K562 (cell line): ENCODE results near the gene AMER3. TPM values are rescaled to one million over a fixed set of nuclear protein-coding genes. Genes with fewer than 3 reads are reported as not detected.

Experiments
- CCNT2 ChIP-seq: IDR thresholded peaks from 2 replicates; pipeline ENCODE4 v1.6.1; 2011; ENCODE audit warnings: borderline replicate concordance, low read depth, mild to moderate bottlenecking, moderate library complexity, mixed read lengths, low read length; ENCODE audit not compliant: insufficient read length; ENCODE audit errors: extremely low read depth
- GABPB1 ChIP-seq: sonication (generic); formaldehyde crosslinking; IDR thresholded peaks from 2 replicates; pipeline ENCODE4 v1.8.0; 2022; ENCODE audit warnings: mild to moderate bottlenecking, missing genetic modification reagents
- KAT7 ChIP-seq: sonication (generic); formaldehyde crosslinking; IDR thresholded peaks from 2 replicates; pipeline ENCODE4 v1.8.0; 2022; ENCODE audit warnings: missing genetic modification reagents, mild to moderate bottlenecking, borderline replicate concordance
- L3MBTL2 ChIP-seq: fragments of 450-650 bp; IDR thresholded peaks from 2 replicates; pipeline ENCODE4 v1.6.1; 2016; ENCODE audit warnings: mild to moderate bottlenecking, moderate library complexity
- RAD21 ChIP-seq, 2 experiments: fragments of 250-450 bp in 1 of 2; fragments of 450-650 bp in 1 of 2; sonication (Bioruptor Pico) in 1 of 2; formaldehyde crosslinking in 1 of 2; IDR thresholded peaks in 1 of 2; conservative IDR thresholded peaks in 1 of 2; 2 replicates each; pipeline versions ENCODE4 v1.4.0 to v1.8.0; 2020 to 2022; ENCODE audit warnings: mild to moderate bottlenecking in 2 of 2, moderate library complexity in 1 of 2
- RB1 ChIP-seq: fragments of 450-650 bp; IDR thresholded peaks from 2 replicates; pipeline ENCODE4 v1.6.1; 2017; ENCODE audit warnings: low read depth, mild to moderate bottlenecking
- RBM34 ChIP-seq: fragments of 200-400 bp; formaldehyde crosslinking; IDR thresholded peaks from 2 replicates; pipeline ENCODE4 v1.6.1; 2018; ENCODE audit warnings: low read length, borderline replicate concordance; ENCODE audit not compliant: insufficient read depth
- SIN3A ChIP-seq, 2 experiments: fragments of 150-350 bp in 1 of 2; IDR thresholded peaks; 2 replicates each; pipeline ENCODE4 v1.6.1; 2011 to 2016; ENCODE audit warnings: borderline replicate concordance in 2 of 2, low read depth in 2 of 2, low read length in 2 of 2, mild to moderate bottlenecking in 2 of 2, moderate library complexity in 2 of 2; ENCODE audit not compliant: control insufficient read depth in 1 of 2
- SMARCC2 ChIP-seq: fragments of 450-650 bp; IDR thresholded peaks from 2 replicates; pipeline ENCODE4 v1.6.1; 2017; ENCODE audit warnings: antibody characterized with exemption, moderate library complexity, mild to moderate bottlenecking, low read depth
- VEZF1 ChIP-seq: fragments of 200-800 bp; sonication (Bioruptor generic); IDR thresholded peaks from 2 replicates; pipeline ENCODE4 v1.6.1; 2017; ENCODE audit warnings: missing genetic modification characterization, missing compliant biosample characterization
- ZBTB7A ChIP-seq: IDR thresholded peaks from 2 replicates; pipeline ENCODE4 v1.6.1; 2011; ENCODE audit warnings: low read depth, mild to moderate bottlenecking, low read length, moderate library complexity, borderline replicate concordance; ENCODE audit not compliant: control insufficient read depth
- polyA plus RNA-seq, 8 experiments: library from polyadenylated mRNA; depleted of rRNA in 4 of 8; stranded (reverse) in 5 of 8; unstranded in 3 of 8; fragments of >200 nt; fragmentation: Nextera tagmentation in 2 of 8; fragmentation: Illumina TruSeq in 1 of 8; extraction: Ambion mirVana in 2 of 8; extraction: Trizol in 1 of 8; gene quantifications; 2 replicates each; pipeline versions ENCODE4 v1.2.1 to v1.2.3, GENCODE V29; 2011 to 2014; ENCODE audit warnings: inconsistent platforms in 1 of 8, missing spikeins in 1 of 8
- total RNA-seq, 7 experiments: library from RNA; depleted of rRNA in 6 of 7; stranded (reverse); fragments of >200 nt in 6 of 7; fragmentation: Illumina TruSeq in 2 of 7; extraction: Trizol in 2 of 7; gene quantifications; 2 replicates each; pipeline versions ENCODE4 v1.2.1 to v1.2.3, GENCODE V29; 2011 to 2021; ENCODE audit warnings: low replicate concordance in 1 of 7
- TF ChIP-seq, protein P1 (sequence below): fragments of 450-650 bp; formaldehyde crosslinking; IDR thresholded peaks from 2 replicates; pipeline ENCODE4 v1.4.0; 2020; ENCODE audit warnings: mild to moderate bottlenecking, moderate library complexity
- TF ChIP-seq, protein P2 (sequence below): IDR thresholded peaks from 2 replicates; pipeline ENCODE4 v1.6.1; 2011; ENCODE audit warnings: borderline replicate concordance, low read depth, mild to moderate bottlenecking, moderate library complexity, low read length; ENCODE audit not compliant: insufficient read depth, poor library complexity, severe bottlenecking
- TF ChIP-seq, protein P3 (sequence below): fragments of 250-450 bp; sonication (Bioruptor Pico); IDR thresholded peaks from 2 replicates; pipeline ENCODE4 v1.4.0; 2020; ENCODE audit warnings: mild to moderate bottlenecking, moderate library complexity

The AMER3 gene
- total and polyA plus RNA-seq, 9 of the 15 experiments (the other 6 are each of a cell fraction or from before 2014, with no cell fraction given), result not detected

DNA sequence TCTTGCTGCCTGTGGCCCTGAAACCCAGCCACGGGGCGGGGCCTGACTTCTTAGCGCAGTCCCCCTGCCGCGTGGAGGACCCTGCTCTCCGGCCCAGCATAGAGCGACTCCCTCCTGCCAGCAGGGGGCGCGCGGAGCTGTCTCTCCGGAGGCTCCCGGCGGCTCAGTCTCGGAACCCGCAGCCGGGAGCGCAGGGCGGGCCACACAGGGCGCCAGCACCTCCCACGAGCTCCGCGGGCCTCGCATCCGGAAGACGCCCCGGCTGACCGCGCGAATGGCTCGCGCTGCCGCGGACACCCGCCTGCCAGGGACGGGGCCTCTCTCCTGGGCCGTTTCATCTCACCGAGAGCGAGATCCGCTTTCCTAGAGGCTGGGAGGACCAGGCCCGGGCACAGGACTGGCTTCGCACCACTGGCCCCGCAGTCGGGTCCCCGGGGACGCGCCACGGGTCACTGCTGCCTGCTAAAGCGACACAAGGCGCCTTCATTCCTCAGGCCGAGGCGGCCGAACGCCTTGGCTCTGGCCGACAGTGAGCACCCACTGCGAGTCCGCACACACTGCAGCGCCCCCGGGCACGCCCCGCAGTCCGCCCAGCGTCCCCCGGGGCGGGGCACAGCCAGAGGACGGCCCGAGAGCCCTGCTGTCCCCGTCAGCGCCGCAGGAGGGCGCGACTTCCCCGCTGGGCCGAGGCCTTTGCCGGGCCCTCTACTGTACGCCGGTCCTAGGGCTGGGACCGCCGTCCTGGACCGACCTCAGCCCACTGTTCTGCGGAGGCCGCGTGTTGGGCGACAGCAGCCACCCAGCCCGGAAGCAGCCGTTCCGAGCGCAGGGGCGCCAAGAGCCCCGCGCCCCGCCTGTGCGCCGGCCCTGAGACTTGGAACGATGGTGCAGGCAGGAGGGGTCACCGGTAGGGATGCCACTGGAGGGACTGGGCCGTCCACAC, 42.4 kb downstream of the AMER3 start (continued):
- TF ChIP-seq, protein P1, sequence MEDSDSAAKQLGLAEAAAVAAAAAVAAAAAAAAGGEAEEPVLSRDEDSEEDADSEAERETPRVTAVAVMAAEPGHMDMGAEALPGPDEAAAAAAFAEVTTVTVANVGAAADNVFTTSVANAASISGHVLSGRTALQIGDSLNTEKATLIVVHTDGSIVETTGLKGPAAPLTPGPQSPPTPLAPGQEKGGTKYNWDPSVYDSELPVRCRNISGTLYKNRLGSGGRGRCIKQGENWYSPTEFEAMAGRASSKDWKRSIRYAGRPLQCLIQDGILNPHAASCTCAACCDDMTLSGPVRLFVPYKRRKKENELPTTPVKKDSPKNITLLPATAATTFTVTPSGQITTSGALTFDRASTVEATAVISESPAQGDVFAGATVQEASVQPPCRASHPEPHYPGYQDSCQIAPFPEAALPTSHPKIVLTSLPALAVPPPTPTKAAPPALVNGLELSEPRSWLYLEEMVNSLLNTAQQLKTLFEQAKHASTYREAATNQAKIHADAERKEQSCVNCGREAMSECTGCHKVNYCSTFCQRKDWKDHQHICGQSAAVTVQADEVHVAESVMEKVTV (CRISPR knock-in tag), result peak; percentile 67
- TF ChIP-seq SIN3A (IDR thresholded peaks at IDR 0.05; ENCODE audit: borderline replicate concordance in 2 of 2, control insufficient read depth in 1 of 2, low read depth in 2 of 2, low read length in 2 of 2), result peak in 1 of 2 experiments; percentile 7; a peak in 1 of 4 replicates
- peak; percentile 49 for TF ChIP-seq VEZF1 (CRISPR knock-in tag)
- TF ChIP-seq, protein P2, sequence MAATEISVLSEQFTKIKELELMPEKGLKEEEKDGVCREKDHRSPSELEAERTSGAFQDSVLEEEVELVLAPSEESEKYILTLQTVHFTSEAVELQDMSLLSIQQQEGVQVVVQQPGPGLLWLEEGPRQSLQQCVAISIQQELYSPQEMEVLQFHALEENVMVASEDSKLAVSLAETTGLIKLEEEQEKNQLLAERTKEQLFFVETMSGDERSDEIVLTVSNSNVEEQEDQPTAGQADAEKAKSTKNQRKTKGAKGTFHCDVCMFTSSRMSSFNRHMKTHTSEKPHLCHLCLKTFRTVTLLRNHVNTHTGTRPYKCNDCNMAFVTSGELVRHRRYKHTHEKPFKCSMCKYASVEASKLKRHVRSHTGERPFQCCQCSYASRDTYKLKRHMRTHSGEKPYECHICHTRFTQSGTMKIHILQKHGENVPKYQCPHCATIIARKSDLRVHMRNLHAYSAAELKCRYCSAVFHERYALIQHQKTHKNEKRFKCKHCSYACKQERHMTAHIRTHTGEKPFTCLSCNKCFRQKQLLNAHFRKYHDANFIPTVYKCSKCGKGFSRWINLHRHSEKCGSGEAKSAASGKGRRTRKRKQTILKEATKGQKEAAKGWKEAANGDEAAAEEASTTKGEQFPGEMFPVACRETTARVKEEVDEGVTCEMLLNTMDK, result peak; percentile 67
- TF ChIP-seq, protein P3, sequence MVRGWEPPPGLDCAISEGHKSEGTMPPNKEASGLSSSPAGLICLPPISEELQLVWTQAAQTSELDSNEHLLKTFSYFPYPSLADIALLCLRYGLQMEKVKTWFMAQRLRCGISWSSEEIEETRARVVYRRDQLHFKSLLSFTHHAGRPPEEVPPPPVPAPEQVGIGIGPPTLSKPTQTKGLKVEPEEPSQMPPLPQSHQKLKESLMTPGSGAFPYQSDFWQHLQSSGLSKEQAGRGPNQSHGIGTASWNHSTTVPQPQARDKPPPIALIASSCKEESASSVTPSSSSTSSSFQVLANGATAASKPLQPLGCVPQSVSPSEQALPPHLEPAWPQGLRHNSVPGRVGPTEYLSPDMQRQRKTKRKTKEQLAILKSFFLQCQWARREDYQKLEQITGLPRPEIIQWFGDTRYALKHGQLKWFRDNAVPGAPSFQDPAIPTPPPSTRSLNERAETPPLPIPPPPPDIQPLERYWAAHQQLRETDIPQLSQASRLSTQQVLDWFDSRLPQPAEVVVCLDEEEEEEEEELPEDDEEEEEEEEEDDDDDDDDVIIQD (CRISPR knock-in tag), result peak; percentile 79; the same call in 1 of the 2 replicates
- TF ChIP-seq ZBTB7A, result peak; percentile 76
- TF ChIP-seq KAT7 (CRISPR knock-in tag), result 0 out of 2 replicates have a peak, but pooled peaks have one; percentile 74
- peak; percentile 63; the same call in 1 of the 2 replicates for TF ChIP-seq GABPB1 (CRISPR knock-in tag)
- peak; percentile 41 for TF ChIP-seq CCNT2
- 0 out of 2 replicates have a peak, but pooled peaks have one; percentile 44 for TF ChIP-seq RBM34
- peak; percentile 83 for TF ChIP-seq RB1
- peak; percentile 66 to 87 for TF ChIP-seq RAD21 (CRISPR knock-in tag; conservative IDR thresholded peaks at IDR 0.05 in 1 of 2, IDR thresholded peaks at IDR 0.05 in 1 of 2)
- TF ChIP-seq SMARCC2, result no peak
- peak; percentile 91 for TF ChIP-seq L3MBTL2
